ENCODE data around the gene SGK1. TPM values are rescaled to one million over a fixed set of nuclear protein-coding genes. Genes with fewer than 3 reads are reported as not detected.
"Not testable (repeated sequence)": the region's sequence is repeated elsewhere in the genome, so short reads cannot be mapped to it uniquely, and the experiment has no call there.

Gene SGK1
- total and polyA plus RNA-seq, 7 donors = 17.2 to 352 (median 35.2) TPM

DNA sequence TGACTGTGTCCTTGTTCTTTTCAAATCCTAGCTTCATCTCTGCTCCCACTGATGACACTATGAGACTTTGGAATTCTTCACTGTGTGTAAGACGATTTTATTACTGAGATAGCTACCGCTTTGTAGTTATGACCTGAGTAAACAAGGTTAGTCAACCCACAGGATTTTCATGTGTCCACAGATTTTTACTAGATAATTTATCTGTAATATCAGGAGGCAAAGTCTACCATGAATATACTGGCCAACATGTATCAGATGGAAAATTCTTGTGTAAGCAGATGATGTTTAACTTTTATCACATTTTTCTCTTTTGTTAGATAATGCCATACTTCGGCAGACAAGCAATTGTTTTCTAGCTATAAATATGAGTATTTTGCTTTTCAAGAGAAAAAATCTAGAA, 119.8 kb downstream of the SGK1 start:
- Histone ChIP-seq H3K9me3 (no peaks in the 10 kb centered on the region), H3K27ac (no peak overlapping the region), H3K36me3 (no peaks in the 10 kb centered on the region), H3K4me1 (peaks cover 0 to 5% (median 0%) of the 10 kb centered on the region in 4 donors), H3K4me3 (no peak overlapping the region), H3K27me3 (no peaks in the 10 kb centered on the region)
- TF ChIP-seq, protein P1, sequence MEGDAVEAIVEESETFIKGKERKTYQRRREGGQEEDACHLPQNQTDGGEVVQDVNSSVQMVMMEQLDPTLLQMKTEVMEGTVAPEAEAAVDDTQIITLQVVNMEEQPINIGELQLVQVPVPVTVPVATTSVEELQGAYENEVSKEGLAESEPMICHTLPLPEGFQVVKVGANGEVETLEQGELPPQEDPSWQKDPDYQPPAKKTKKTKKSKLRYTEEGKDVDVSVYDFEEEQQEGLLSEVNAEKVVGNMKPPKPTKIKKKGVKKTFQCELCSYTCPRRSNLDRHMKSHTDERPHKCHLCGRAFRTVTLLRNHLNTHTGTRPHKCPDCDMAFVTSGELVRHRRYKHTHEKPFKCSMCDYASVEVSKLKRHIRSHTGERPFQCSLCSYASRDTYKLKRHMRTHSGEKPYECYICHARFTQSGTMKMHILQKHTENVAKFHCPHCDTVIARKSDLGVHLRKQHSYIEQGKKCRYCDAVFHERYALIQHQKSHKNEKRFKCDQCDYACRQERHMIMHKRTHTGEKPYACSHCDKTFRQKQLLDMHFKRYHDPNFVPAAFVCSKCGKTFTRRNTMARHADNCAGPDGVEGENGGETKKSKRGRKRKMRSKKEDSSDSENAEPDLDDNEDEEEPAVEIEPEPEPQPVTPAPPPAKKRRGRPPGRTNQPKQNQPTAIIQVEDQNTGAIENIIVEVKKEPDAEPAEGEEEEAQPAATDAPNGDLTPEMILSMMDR (IDR thresholded peaks at IDR 0.05) = no peak
- intact Hi-C loops (cut with DNase I) = no loop called here
- WGBS, 2 donors = 33 to 71% methylated on average over 3 of the region's 3 CpGs
- no peak for DNase-seq

DNA sequence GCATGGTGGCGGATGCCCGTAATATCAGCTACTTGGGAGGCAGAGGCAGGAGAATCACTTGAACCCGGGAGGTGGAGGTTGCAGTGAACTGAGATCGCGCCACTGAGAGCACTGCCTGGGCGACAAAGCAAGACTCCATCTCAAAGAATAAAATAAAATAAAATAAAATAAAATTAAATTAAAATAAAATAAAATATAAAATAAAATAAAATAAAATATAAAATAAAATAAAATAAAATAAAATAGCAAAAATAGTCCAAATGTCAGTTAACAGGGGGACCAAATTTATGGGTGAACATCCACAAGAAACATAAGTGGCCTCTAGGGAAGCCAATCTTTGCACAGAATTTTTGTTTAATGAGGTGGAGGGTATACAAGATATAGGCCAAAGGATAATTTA, 120.2 kb downstream of the SGK1 start:
- WGBS, 2 donors = 94 to 95% methylated on average over 6 of the region's 6 CpGs
- H3K27ac ChIP-seq; H3K4me1 ChIP-seq; H3K4me3 ChIP-seq; H3K36me3 ChIP-seq; H3K27me3 ChIP-seq; intact Hi-C loops (cut with DNase I); DNase-seq; H3K9me3 ChIP-seq: not testable (repeated sequence)

DNA sequence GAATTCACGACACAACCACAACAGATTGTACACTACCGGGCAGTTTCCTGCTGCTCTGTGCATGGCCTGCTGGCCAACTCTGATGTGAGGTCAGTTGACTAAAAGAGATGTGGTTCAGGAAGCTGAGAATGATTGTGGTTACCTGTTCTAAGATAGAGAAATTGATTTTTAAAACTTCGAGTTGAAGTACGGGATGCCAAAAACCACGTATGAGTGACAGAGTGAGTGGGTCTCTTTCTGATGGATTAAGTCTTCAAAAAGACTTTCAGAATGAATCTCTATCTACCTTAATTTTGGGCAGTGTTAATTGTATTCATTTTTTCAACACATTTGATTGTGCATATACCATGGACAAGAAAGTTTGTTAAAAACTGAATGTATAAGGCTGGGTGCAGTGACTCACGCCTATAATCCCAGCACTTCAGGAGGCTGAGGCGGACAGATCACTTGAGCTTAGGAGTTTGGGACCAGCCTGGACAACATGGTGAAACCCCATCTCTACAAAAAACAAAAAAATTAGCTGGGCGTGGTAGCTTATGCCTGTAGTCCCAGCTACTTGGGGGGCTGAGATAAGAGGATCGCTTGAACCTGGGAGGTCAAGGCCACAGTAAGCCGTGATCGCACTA, 121.2 kb downstream of the SGK1 start:
- WGBS, 2 donors = 82 to 92% methylated on average over 11 of the region's 11 CpGs
- no peak for DNase-seq
- H3K4me1 ChIP-seq = peaks cover 0 to 5% (median 0%) of the 10 kb centered on the region in 4 donors
- H3K27me3 ChIP-seq = no peaks in the 10 kb centered on the region
- no peaks in the 10 kb centered on the region for H3K36me3 ChIP-seq
- H3K9me3 ChIP-seq = no peaks in the 10 kb centered on the region
- H3K4me3 ChIP-seq = no peak overlapping the region
- no peak overlapping the region for H3K27ac ChIP-seq
- intact Hi-C loops (cut with DNase I) = no loop called here
- TF ChIP-seq EP300 (IDR thresholded peaks at IDR 0.05) = no peak
- TF ChIP-seq POLR2AphosphoS5 (IDR thresholded peaks at IDR 0.05) = no peak
- TF ChIP-seq POLR2A (IDR thresholded peaks at IDR 0.05) = no peak
- TF ChIP-seq, protein P1 (IDR thresholded peaks at IDR 0.05) = no peak

DNA sequence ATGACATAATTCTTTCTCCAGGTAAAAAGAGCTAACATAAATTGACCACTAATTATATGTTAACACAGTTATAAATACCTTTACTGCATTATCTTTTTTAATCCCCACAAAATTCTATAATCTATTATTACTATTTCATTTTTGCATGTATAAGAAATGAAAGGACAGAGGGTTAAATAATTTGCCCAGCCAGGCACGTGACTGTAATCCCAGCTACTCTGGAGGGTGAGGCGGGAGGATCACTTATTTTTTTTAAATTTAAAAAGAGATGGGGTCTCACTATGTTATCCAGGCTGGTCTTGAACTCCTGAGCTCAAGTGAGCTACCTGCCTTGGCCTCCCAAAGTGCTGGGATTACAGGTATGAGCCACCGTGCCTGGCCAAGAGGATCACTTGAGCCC, 121.9 kb downstream of the SGK1 start:
- H3K4me3 ChIP-seq = no peak overlapping the region
- H3K27me3 ChIP-seq = no peaks in the 10 kb centered on the region
- WGBS, 2 donors = 89 to 91% methylated on average over 3 of the region's 3 CpGs
- H3K36me3 ChIP-seq = no peaks in the 10 kb centered on the region
- intact Hi-C loops (cut with DNase I) = no loop called here
- TF ChIP-seq, protein P1 (IDR thresholded peaks at IDR 0.05) = no peak
- TF ChIP-seq POLR2AphosphoS5 (IDR thresholded peaks at IDR 0.05) (no peak), POLR2A (IDR thresholded peaks at IDR 0.05) (no peak), EP300 (IDR thresholded peaks at IDR 0.05) (no peak)
- no peak overlapping the region for H3K27ac ChIP-seq
- H3K4me1 ChIP-seq = peaks cover 0 to 5% (median 0%) of the 10 kb centered on the region in 4 donors
- DNase-seq = no peak
- no peaks in the 10 kb centered on the region for H3K9me3 ChIP-seq

DNA sequence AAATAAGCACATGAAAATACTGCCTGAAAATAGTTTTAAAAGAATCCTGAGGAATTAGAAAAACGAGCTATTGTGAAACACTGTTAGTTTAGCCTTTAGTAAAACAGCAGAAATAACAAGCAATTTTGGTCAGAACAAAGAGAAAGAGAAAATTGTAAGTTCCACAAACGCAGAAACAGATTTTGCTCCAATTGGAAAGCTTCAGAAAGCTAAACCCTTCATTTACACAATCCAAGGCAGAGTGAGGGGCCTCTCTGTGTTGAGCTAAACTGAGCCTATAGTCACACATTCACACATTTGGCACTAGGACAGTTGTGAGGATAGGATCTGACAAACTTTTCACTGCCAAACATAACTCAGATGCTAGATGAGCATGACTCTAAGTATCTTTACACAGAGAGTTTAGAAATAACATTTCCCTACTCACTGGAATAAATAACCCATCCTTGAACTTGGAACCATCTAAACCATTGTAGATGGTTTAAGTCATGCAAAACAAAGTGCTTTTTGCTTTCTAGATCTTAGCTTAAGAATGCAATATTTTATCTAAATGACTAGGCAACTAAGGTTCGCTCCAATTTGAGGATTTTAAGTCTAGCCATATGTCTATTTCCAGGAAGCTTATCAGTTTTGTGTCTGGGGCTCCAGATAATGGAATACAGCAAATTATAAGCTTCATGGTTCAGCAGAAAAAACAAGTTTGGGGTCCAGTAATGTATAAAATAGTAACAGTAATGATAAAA, 122.6 kb downstream of the SGK1 start:
- TF ChIP-seq POLR2AphosphoS5 (IDR thresholded peaks at IDR 0.05) = no peak
- Histone ChIP-seq H3K4me3 (no peak overlapping the region), H3K36me3 (no peaks in the 10 kb centered on the region), H3K27me3 (no peaks in the 10 kb centered on the region), H3K4me1 (peaks cover 0 to 5% (median 0%) of the 10 kb centered on the region in 4 donors), H3K9me3 (no peaks in the 10 kb centered on the region), H3K27ac (no peak overlapping the region)
- intact Hi-C loops (cut with DNase I) = no loop called here
- 76 to 77% methylated on average over 3 of the region's 3 CpGs for WGBS, 2 donors
- DNase-seq = no peak

Data from sigmoid colon (tissue), 7 donors.